ENCODE measurements around the gene MARCHF3.
"Not testable (repeated sequence)": the region's sequence is repeated elsewhere in the genome, so short reads cannot be mapped to it uniquely, and the experiment has no call there.

Gene MARCHF3

GRCh38 chr5:126959188-126959587 is 71.2 kb downstream of the MARCHF3 start:
- no peak for DNase-seq (ENCODE audit: low spot score)
- FAIRE-seq, result no peak

- DNase-seq (ENCODE audit: low spot score) (no peak), FAIRE-seq (no peak)
Observed at GRCh38 chr5:126956991-126957390, 73.4 kb downstream of the MARCHF3 start.

GRCh38 chr5:126954981-126955380 is 75.4 kb downstream of the MARCHF3 start:
- no peak for DNase-seq (ENCODE audit: low spot score)
- FAIRE-seq, result no peak

GRCh38 chr5:126953640-126954039 is 76.7 kb downstream of the MARCHF3 start:
- FAIRE-seq (no peak), DNase-seq (ENCODE audit: low spot score) (no peak)

GRCh38 chr5:126949475-126949874 is 80.9 kb downstream of the MARCHF3 start:
- FAIRE-seq (no peak), DNase-seq (ENCODE audit: low spot score) (no peak)

GRCh38 chr5:126948453-126948852 is 81.9 kb downstream of the MARCHF3 start:
- FAIRE-seq (no peak), DNase-seq (ENCODE audit: low spot score) (no peak)

- FAIRE-seq, result no peak
- no peak for DNase-seq (ENCODE audit: low spot score)
Observed at GRCh38 chr5:126948011-126948355, 82.4 kb downstream of the MARCHF3 start.

- no peak for DNase-seq (ENCODE audit: low spot score)
- FAIRE-seq, result no peak
Observed at GRCh38 chr5:126947146-126948010, 83.0 kb downstream of the MARCHF3 start.

- not testable (repeated sequence) for DNase-seq (ENCODE audit: low spot score); FAIRE-seq
Observed at GRCh38 chr5:126942908-126943307, 87.5 kb downstream of the MARCHF3 start.

- no peak for DNase-seq (ENCODE audit: low spot score)
- FAIRE-seq, result no peak
Observed at GRCh38 chr5:126941403-126941802, 89.0 kb downstream of the MARCHF3 start.

- DNase-seq (ENCODE audit: low spot score), result no peak
- FAIRE-seq, result no peak
Observed at GRCh38 chr5:126939887-126940286, 90.5 kb downstream of the MARCHF3 start.

GRCh38 chr5:126938466-126938865 is 91.9 kb downstream of the MARCHF3 start:
- FAIRE-seq (no peak), DNase-seq (ENCODE audit: low spot score) (no peak)

GRCh38 chr5:126937771-126938170 is 92.6 kb downstream of the MARCHF3 start:
- no peak for DNase-seq (ENCODE audit: low spot score)

GRCh38 chr5:126936775-126937418 is 93.5 kb downstream of the MARCHF3 start:
- no peak for FAIRE-seq

More at GRCh38 chr5:126937771-126938170, 92.6 kb downstream of the MARCHF3 start:
- no peak for FAIRE-seq

GRCh38 chr5:126931963-126932660 is 98.2 kb downstream of the MARCHF3 start:
- no peak for DNase-seq (ENCODE audit: low spot score)
- no peak for FAIRE-seq

More at GRCh38 chr5:126936775-126937418, 93.5 kb downstream of the MARCHF3 start:
- no peak for DNase-seq (ENCODE audit: low spot score)

GRCh38 chr5:126928041-126928440 is 102.3 kb downstream of the MARCHF3 start:
- FAIRE-seq (no peak), DNase-seq (ENCODE audit: low spot score) (no peak)

- no peak for DNase-seq (ENCODE audit: low spot score)
- FAIRE-seq, result no peak
Observed at GRCh38 chr5:126927429-126927828, 102.9 kb downstream of the MARCHF3 start.

- DNase-seq (ENCODE audit: low spot score) (no peak), FAIRE-seq (no peak)
Observed at GRCh38 chr5:126926187-126926586, 104.2 kb downstream of the MARCHF3 start.

- no peak for FAIRE-seq
Observed at GRCh38 chr5:126925482-126925881, 104.9 kb downstream of the MARCHF3 start.

GRCh38 chr5:126924331-126925033 is 105.9 kb downstream of the MARCHF3 start:
- DNase-seq (ENCODE audit: low spot score), result no peak
- no peak for FAIRE-seq

More at GRCh38 chr5:126925482-126925881, 104.9 kb downstream of the MARCHF3 start:
- no peak for DNase-seq (ENCODE audit: low spot score)

All from urothelium cell line (cell line).